Panc1 (cell line): ENCODE data around the gene GRIK1. TPM values are rescaled to one million over a fixed set of nuclear protein-coding genes. Genes with fewer than 3 reads are reported as not detected.

ENCODE experiments used
- ATAC-seq: fragments of 200-7000 bp; cut with Tn5 transposase; 2 replicates; pipeline ENCODE4 v1.9.1; 2020; ENCODE audit warnings: mild to moderate bottlenecking, moderate library complexity
- BruUV-seq: library from RNA; stranded (reverse); fragments of 400-500 nt; replicated peaks from 2 replicates; lab custom pipeline; 2021; lab: Mats Ljungman, UMichigan
- CTCF ChIA-PET: fragments of 300-600 bp; sonication (Branson Sonifier 250); formaldehyde crosslinking; loops from one replicate; lab custom pipeline; 2022; ENCODE audit warnings: antibody characterized with exemption; lab: Charles Lee
- POLR2A ChIA-PET: fragments of 300-600 bp; sonication (Branson Sonifier 250); formaldehyde crosslinking; loops from one replicate; lab custom pipeline; 2022; ENCODE audit warnings: antibody characterized with exemption; lab: Charles Lee
- DNase-seq: peaks from one replicate; pipeline ENCODE4 v3.0.0-alpha.2; 2010; ENCODE audit warnings: low read depth, low spot score
- H3K27ac ChIP-seq: 2 replicates; pipeline ENCODE4 v1.5.1; 2011; ENCODE audit warnings: mild to moderate bottlenecking, low read length, inconsistent platforms
- H3K27me3 ChIP-seq: fragments of 200-500 bp; sonication (Bioruptor generic); 2 replicates; pipeline ENCODE4 v1.6.0; 2014; ENCODE audit warnings: low read length, inconsistent platforms; ENCODE audit not compliant: control insufficient read depth, insufficient read depth
- H3K36me3 ChIP-seq: fragments of 200-500 bp; sonication (Bioruptor generic); 2 replicates; pipeline ENCODE4 v1.5.1; 2014; ENCODE audit warnings: inconsistent platforms, mild to moderate bottlenecking, low read length, moderate library complexity; ENCODE audit not compliant: control insufficient read depth, insufficient read depth
- H3K4me1 ChIP-seq: 2 replicates; pipeline ENCODE4 v1.5.1; 2011; ENCODE audit warnings: inconsistent platforms, mild to moderate bottlenecking, low read length, moderate library complexity; ENCODE audit not compliant: control insufficient read depth, insufficient read depth
- H3K4me3 ChIP-seq, 2 experiments: 2 replicates each; pipeline ENCODE4 v1.5.1; 2011 to 2012; ENCODE audit warnings: low read depth in 2 of 2, low read length in 2 of 2, mild to moderate bottlenecking in 2 of 2, inconsistent platforms in 1 of 2, moderate library complexity in 1 of 2
- H3K9me3 ChIP-seq: fragments of 200-500 bp; sonication (Bioruptor generic); 2 replicates; pipeline ENCODE4 v1.5.1; 2014; ENCODE audit warnings: low read depth, mild to moderate bottlenecking, inconsistent platforms, low read length, moderate library complexity; ENCODE audit not compliant: control insufficient read depth, insufficient read depth
- CTCF ChIP-seq: fragments of 450-650 bp; IDR thresholded peaks from 2 replicates; pipeline ENCODE4 v1.5.1; 2017; ENCODE audit warnings: mild to moderate bottlenecking
- POLR2AphosphoS5 ChIP-seq: IDR thresholded peaks from 2 replicates; pipeline ENCODE4 v1.6.1; 2012; ENCODE audit warnings: mild to moderate bottlenecking, low read depth, low read length, moderate library complexity
- REST ChIP-seq, 2 experiments: IDR thresholded peaks; 2 replicates each; pipeline ENCODE4 v1.6.1; 2011 to 2012; ENCODE audit warnings: low read depth in 2 of 2, control low read depth in 1 of 2, low read length in 1 of 2, mild to moderate bottlenecking in 1 of 2, moderate library complexity in 1 of 2; ENCODE audit not compliant: insufficient read depth in 1 of 2
- SIN3A ChIP-seq: IDR thresholded peaks from 2 replicates; pipeline ENCODE4 v1.6.1; 2012; ENCODE audit warnings: low read depth, mild to moderate bottlenecking, low read length, moderate library complexity, borderline replicate concordance; ENCODE audit not compliant: insufficient read depth
- TCF7L2 ChIP-seq: IDR thresholded peaks from 2 replicates; pipeline ENCODE4 v1.6.1; 2011; ENCODE audit warnings: mild to moderate bottlenecking, low read depth, low read length, inconsistent platforms
- in situ Hi-C: cut with HindIII; loops from 2 replicates; pipeline ENCODE4 v1.10.0; 2016; ENCODE audit warnings: low sequenced_read_pairs, low pct_unique_long_range_greater_than_20kb
- intact Hi-C: fragments of 100-400 bp; cut with micrococcal nuclease; formaldehyde crosslinking; loops from one replicate; pipeline ENCODE4 v1.10.0; 2022; ENCODE audit not compliant: unreplicated experiment
- total RNA-seq: library from RNA; stranded (reverse); gene quantifications from one replicate; pipeline ENCODE4 v1.2.1, GENCODE V29; 2021; ENCODE audit not compliant: unreplicated experiment

GRIK1 gene
- total RNA-seq, 1 experiment from 2014 or later = not detected

- POLR2A ChIA-PET = no interaction called here
- ATAC-seq = no peak
- no TSS peak for BruUV-seq
- Histone ChIP-seq H3K36me3 (no peaks in the 10 kb centered on the region), H3K4me1 (no peaks in the 10 kb centered on the region), H3K4me3 (no peak overlapping the region), H3K27ac (no peak overlapping the region), H3K9me3 (no peaks in the 10 kb centered on the region), H3K27me3 (no peaks in the 10 kb centered on the region)
- CTCF ChIA-PET = no interaction called here
- TF ChIP-seq SIN3A = no peak
- TF ChIP-seq TCF7L2 = no peak
- no peak for TF ChIP-seq REST (IDR thresholded peaks at IDR 0.05; ENCODE audit: insufficient read depth in 1 of 2, low read depth in 2 of 2, low read length in 1 of 2)
- TF ChIP-seq CTCF = no peak
- no peak for TF ChIP-seq POLR2AphosphoS5
- intact Hi-C loops = no loop called here
- in situ Hi-C loops = no loop called here
- DNase-seq = no peak
Measured at GRCh38 chr21:29645666-29646553, 293.9 kb downstream of the GRIK1 start.

- in situ Hi-C loops (no loop called here), intact Hi-C loops (no loop called here)
- ATAC-seq (no peak), DNase-seq (no peak)
- ChIA-PET CTCF (no interaction called here), POLR2A (no interaction called here)
- H3K27me3 ChIP-seq = no peaks in the 10 kb centered on the region
- no TSS peak for BruUV-seq
- H3K36me3 ChIP-seq = no peaks in the 10 kb centered on the region
- no peak overlapping the region for H3K27ac ChIP-seq
- H3K4me1 ChIP-seq = no peaks in the 10 kb centered on the region
- H3K9me3 ChIP-seq = no peaks in the 10 kb centered on the region
- no peak for TF ChIP-seq TCF7L2
- no peak for TF ChIP-seq CTCF
- TF ChIP-seq SIN3A = no peak
- TF ChIP-seq REST (IDR thresholded peaks at IDR 0.05; ENCODE audit: insufficient read depth in 1 of 2, low read depth in 2 of 2, low read length in 1 of 2) = no peak
- no peak for TF ChIP-seq POLR2AphosphoS5
- no peak overlapping the region for H3K4me3 ChIP-seq
Measured at GRCh38 chr21:29643289-29643688, 296.5 kb downstream of the GRIK1 start.
